ENCODE data around the gene TTLL6.
A peak's percentile ranks its signal among the peaks of the same experiment; 100 is the strongest.

Gene TTLL6

DNA sequence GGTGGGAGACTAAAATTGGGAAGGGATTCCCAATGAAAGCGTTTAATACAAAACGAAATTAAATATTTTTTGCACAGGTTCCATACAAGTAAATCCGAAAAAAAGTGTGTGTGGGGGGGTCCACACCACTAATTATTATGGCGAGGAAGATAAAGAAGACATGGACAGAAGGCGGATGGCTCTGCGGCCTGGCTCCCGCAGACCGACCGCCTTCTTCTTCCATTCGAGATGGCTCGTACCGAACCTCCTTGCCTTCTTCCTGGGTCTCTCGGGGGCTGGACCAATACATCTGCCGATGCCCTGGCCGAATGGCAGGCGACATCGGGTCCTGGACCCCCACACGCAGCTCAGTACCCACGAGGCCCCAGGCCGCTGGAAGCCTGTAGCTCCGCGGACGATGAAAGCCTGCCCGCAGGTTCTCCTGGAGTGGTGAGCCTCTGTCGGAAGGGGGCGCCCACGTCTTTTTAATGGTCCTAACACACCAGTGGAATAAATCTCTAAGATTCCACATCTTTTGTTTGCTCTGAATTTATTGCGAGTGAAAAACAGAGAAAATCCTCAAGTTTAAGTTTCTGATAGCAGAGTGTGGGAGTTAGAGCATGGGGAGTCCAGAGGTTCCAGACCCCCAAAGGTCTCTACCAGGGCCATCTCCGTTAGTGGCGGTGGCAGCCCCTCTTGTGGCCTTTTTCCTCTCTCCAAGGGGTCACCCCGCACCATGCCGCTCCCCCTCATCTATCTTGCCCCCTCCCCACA lies 92.6 kb downstream of the TTLL6 start (continued):
- TF ChIP-seq, protein P1, sequence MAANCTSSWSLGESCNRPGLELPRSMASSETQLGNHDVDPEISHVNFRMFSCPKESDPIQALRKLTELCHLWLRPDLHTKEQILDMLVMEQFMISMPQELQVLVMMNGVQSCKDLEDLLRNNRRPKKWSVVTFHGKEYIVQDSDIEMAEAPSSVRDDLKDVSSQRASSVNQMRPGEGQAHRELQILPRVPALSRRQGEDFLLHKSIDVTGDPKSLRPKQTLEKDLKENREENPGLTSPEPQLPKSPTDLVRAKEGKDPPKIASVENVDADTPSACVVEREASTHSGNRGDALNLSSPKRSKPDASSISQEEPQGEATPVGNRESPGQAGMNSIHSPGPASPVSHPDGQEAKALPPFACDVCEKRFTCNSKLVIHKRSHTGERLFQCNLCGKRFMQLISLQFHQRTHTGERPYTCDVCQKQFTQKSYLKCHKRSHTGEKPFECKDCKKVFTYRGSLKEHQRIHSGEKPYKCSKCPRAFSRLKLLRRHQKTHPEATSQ (tag by site-specific recombination; IDR thresholded peaks at IDR 0.05), result no peak
- TF ChIP-seq ZNF394 (tag by site-specific recombination; IDR thresholded peaks at IDR 0.05; ENCODE audit: borderline replicate concordance) (no peak), SCRT2 (tag by site-specific recombination; IDR thresholded peaks at IDR 0.05) (peak; percentile 67; the same call in 1 of the 2 replicates), ZNF175 (tag by site-specific recombination; IDR thresholded peaks at IDR 0.05) (no peak), ZNF558 (tag by site-specific recombination; IDR thresholded peaks at IDR 0.05) (no peak), ZNF658 (tag by site-specific recombination; IDR thresholded peaks at IDR 0.05) (no peak), ZNF174 (tag by site-specific recombination; IDR thresholded peaks at IDR 0.05) (no peak), ZNF677 (tag by site-specific recombination; IDR thresholded peaks at IDR 0.05) (no peak), ZNF311 (tag by site-specific recombination; IDR thresholded peaks at IDR 0.05; ENCODE audit: borderline replicate concordance) (no peak), YY1 (tag by site-specific recombination; IDR thresholded peaks at IDR 0.05) (no peak), SALL2 (tag by site-specific recombination; IDR thresholded peaks at IDR 0.05; ENCODE audit: borderline replicate concordance) (no peak), ZNF747 (tag by site-specific recombination; IDR thresholded peaks at IDR 0.05) (no peak), ZNF324 (tag by site-specific recombination; IDR thresholded peaks at IDR 0.05) (no peak), ZNF530 (tag by site-specific recombination; IDR thresholded peaks at IDR 0.05; ENCODE audit: low read depth) (no peak)
- TF ChIP-seq, protein P2, sequence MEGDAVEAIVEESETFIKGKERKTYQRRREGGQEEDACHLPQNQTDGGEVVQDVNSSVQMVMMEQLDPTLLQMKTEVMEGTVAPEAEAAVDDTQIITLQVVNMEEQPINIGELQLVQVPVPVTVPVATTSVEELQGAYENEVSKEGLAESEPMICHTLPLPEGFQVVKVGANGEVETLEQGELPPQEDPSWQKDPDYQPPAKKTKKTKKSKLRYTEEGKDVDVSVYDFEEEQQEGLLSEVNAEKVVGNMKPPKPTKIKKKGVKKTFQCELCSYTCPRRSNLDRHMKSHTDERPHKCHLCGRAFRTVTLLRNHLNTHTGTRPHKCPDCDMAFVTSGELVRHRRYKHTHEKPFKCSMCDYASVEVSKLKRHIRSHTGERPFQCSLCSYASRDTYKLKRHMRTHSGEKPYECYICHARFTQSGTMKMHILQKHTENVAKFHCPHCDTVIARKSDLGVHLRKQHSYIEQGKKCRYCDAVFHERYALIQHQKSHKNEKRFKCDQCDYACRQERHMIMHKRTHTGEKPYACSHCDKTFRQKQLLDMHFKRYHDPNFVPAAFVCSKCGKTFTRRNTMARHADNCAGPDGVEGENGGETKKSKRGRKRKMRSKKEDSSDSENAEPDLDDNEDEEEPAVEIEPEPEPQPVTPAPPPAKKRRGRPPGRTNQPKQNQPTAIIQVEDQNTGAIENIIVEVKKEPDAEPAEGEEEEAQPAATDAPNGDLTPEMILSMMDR (tag by site-specific recombination; IDR thresholded peaks at IDR 0.05), result peak; percentile 56
- TF ChIP-seq, protein P3, sequence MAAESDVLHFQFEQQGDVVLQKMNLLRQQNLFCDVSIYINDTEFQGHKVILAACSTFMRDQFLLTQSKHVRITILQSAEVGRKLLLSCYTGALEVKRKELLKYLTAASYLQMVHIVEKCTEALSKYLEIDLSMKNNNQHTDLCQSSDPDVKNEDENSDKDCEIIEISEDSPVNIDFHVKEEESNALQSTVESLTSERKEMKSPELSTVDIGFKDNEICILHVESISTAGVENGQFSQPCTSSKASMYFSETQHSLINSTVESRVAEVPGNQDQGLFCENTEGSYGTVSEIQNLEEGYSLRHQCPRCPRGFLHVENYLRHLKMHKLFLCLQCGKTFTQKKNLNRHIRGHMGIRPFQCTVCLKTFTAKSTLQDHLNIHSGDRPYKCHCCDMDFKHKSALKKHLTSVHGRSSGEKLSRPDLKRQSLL (tag by site-specific recombination; IDR thresholded peaks at IDR 0.05), result no peak

DNA sequence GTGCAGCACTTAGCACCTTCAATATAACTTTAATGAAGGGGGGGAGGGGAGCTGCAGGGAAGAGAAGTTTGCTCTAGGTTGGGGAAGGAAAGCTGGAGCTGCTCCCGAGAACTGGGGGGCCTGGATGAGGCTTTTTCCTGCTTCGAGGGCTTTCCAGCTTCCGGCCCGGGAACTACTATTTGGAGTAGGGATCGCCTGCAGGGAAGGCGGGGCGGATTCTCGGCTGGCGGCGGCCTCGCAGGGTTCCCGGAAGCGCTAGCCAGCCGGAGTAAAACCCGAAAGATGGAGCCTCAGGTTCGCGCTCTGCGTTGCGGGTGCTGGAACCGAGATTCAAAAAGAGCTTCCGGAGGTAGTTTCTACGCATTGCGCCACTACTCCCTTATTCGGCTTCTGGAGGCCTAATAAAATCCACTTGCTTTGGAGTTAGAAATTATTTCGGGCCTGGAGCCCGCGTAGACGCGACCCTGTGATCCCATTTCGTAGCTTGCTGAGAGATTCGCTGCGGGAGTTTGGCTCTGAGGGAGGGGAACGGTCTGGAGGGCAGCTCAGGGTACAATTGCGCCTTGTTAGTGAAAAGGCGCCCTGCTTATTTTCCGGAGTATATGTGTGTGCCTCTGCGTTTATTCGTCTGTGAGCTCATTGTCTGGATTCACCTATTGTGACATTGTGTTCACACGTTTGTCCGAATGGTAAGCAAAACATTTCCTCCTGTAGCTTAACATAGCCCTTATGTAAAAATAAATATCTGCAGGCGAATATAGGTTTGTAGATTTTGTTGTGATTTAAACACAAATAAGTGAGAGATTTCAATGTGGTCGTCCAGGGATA lies 93.4 kb downstream of the TTLL6 start:
- ChIA-PET POLR2A (interaction anchor here (0.6 to 2.3 kb wide), 2 partner anchors 67 to 960 kb away, joined by 6 to 8 read pairs; no protein-coding TSS in a partner anchor), CTCF (interaction anchor here (0.5 to 14.1 kb wide), 51 partner anchors 9 to 504 kb away, joined by 3 to 246 read pairs (median 4); partner anchors contain the start of genes ATP5MC1 and SNF8)
- Histone ChIP-seq H3K4me3 (ENCODE audit: low read depth, low read length) (no peak overlapping the region), H3K4me1 (ENCODE audit: control insufficient read depth, insufficient read depth, low read length) (no peaks in the 10 kb centered on the region), H3K36me3 (ENCODE audit: control insufficient read depth in 2 of 2, insufficient read depth in 1 of 2, low read length in 2 of 2) (peaks cover 0 to 22% of the 10 kb centered on the region in 2 experiments; a peak in 1 of 3 replicates), H3K27ac (ENCODE audit: extremely low read depth, low read depth, low read length) (no peak overlapping the region), H3K9me3 (ENCODE audit: control insufficient read depth, insufficient read depth, low read depth, low read length) (no peaks in the 10 kb centered on the region)
- TF ChIP-seq, protein P4, sequence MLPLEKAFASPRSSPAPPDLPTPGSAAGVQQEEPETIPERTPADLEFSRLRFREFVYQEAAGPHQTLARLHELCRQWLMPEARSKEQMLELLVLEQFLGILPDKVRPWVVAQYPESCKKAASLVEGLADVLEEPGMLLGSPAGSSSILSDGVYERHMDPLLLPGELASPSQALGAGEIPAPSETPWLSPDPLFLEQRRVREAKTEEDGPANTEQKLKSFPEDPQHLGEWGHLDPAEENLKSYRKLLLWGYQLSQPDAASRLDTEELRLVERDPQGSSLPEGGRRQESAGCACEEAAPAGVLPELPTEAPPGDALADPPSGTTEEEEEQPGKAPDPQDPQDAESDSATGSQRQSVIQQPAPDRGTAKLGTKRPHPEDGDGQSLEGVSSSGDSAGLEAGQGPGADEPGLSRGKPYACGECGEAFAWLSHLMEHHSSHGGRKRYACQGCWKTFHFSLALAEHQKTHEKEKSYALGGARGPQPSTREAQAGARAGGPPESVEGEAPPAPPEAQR (tag by site-specific recombination; IDR thresholded peaks at IDR 0.05), result no peak
- TF ChIP-seq, protein P1 (tag by site-specific recombination; IDR thresholded peaks at IDR 0.05), result no peak
- TF ChIP-seq ZNF2 (tag by site-specific recombination; IDR thresholded peaks at IDR 0.05) (no peak), ZNF211 (tag by site-specific recombination; IDR thresholded peaks at IDR 0.05; ENCODE audit: low read depth) (no peak)
- TF ChIP-seq, protein P5, sequence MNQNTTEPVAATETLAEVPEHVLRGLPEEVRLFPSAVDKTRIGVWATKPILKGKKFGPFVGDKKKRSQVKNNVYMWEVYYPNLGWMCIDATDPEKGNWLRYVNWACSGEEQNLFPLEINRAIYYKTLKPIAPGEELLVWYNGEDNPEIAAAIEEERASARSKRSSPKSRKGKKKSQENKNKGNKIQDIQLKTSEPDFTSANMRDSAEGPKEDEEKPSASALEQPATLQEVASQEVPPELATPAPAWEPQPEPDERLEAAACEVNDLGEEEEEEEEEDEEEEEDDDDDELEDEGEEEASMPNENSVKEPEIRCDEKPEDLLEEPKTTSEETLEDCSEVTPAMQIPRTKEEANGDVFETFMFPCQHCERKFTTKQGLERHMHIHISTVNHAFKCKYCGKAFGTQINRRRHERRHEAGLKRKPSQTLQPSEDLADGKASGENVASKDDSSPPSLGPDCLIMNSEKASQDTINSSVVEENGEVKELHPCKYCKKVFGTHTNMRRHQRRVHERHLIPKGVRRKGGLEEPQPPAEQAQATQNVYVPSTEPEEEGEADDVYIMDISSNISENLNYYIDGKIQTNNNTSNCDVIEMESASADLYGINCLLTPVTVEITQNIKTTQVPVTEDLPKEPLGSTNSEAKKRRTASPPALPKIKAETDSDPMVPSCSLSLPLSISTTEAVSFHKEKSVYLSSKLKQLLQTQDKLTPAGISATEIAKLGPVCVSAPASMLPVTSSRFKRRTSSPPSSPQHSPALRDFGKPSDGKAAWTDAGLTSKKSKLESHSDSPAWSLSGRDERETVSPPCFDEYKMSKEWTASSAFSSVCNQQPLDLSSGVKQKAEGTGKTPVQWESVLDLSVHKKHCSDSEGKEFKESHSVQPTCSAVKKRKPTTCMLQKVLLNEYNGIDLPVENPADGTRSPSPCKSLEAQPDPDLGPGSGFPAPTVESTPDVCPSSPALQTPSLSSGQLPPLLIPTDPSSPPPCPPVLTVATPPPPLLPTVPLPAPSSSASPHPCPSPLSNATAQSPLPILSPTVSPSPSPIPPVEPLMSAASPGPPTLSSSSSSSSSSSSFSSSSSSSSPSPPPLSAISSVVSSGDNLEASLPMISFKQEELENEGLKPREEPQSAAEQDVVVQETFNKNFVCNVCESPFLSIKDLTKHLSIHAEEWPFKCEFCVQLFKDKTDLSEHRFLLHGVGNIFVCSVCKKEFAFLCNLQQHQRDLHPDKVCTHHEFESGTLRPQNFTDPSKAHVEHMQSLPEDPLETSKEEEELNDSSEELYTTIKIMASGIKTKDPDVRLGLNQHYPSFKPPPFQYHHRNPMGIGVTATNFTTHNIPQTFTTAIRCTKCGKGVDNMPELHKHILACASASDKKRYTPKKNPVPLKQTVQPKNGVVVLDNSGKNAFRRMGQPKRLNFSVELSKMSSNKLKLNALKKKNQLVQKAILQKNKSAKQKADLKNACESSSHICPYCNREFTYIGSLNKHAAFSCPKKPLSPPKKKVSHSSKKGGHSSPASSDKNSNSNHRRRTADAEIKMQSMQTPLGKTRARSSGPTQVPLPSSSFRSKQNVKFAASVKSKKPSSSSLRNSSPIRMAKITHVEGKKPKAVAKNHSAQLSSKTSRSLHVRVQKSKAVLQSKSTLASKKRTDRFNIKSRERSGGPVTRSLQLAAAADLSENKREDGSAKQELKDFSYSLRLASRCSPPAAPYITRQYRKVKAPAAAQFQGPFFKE (tag by site-specific recombination; IDR thresholded peaks at IDR 0.05; ENCODE audit: borderline replicate concordance), result no peak

All from HEK293 (cell line).